Measurements from ENCODE around the gene SKI. TPM values are rescaled to one million over a fixed set of nuclear protein-coding genes. Genes with fewer than 3 reads are reported as not detected.

The SKI gene
- total and polyA plus RNA-seq, 12 donors = 4.8 to 53.6 (median 34.7) TPM

- H3K9me3 ChIP-seq (replicated peaks in 1 of 3) = no peaks in the 10 kb centered on the region
- H3K36me3 ChIP-seq (replicated peaks in 1 of 2) = no peaks in the 10 kb centered on the region
- TF ChIP-seq CTCF (IDR thresholded peaks at IDR 0.05) (no peak), POLR2A (IDR thresholded peaks at IDR 0.05) (no peak)
- no peaks in the 10 kb centered on the region for H3K27me3 ChIP-seq
- WGBS, 4 donors = 81 to 82% (median 81%) methylated on average over 7 to 18 of the region's 18 CpGs
- peak in 1 of 7 donors; percentile 25 for DNase-seq
- no peak overlapping the region for H3K27ac ChIP-seq
- H3K4me1 ChIP-seq (replicated peaks in 1 of 2) = peaks cover 11 to 13% of the 10 kb centered on the region in 2 donors
- intact Hi-C loops (cut with DNase I) = no loop called here
- H3K4me3 ChIP-seq = no peak overlapping the region
These were observed 3.3 kb upstream of the SKI start for GRCh38 chr1:2224631-2225428.

GRCh38 chr1:2226525-2227345 lies 1.4 kb upstream of the SKI start:
- peak in 5 of 7 donors; percentile 37 to 71 (median 45) for DNase-seq
- peak overlapping the region in 2 of 4 donors; percentile 59 to 93 for H3K4me3 ChIP-seq
- WGBS, 4 donors = 4 to 67% (median 20%) methylated on average over 5 to 73 of the region's 73 CpGs
- TF ChIP-seq POLR2A (IDR thresholded peaks at IDR 0.05) (no peak), CTCF (IDR thresholded peaks at IDR 0.05) (no peak)
- H3K36me3 ChIP-seq (replicated peaks in 1 of 2) = no peaks in the 10 kb centered on the region
- H3K4me1 ChIP-seq (replicated peaks in 1 of 2) = peaks cover 29 to 30% of the 10 kb centered on the region in 2 donors
- peak overlapping the region in 4 of 5 donors; percentile 95 to 100 (median 96) for H3K27ac ChIP-seq
- no peaks in the 10 kb centered on the region for H3K9me3 ChIP-seq (replicated peaks in 1 of 3)
- intact Hi-C loops (cut with DNase I) = no loop called here
- H3K27me3 ChIP-seq = no peaks in the 10 kb centered on the region

GRCh38 chr1:2227346-2228156 lies 568 bp upstream of the SKI start:
- Histone ChIP-seq H3K9me3 (replicated peaks in 1 of 3) (no peaks in the 10 kb centered on the region), H3K36me3 (replicated peaks in 1 of 2) (no peaks in the 10 kb centered on the region), H3K27ac (peak overlapping the region in 4 of 5 donors; percentile 95 to 100 (median 96)), H3K4me3 (peak overlapping the region in 2 of 4 donors; percentile 59 to 93), H3K27me3 (no peaks in the 10 kb centered on the region), H3K4me1 (replicated peaks in 1 of 2) (peaks cover 37 to 38% of the 10 kb centered on the region in 2 donors)
- TF ChIP-seq POLR2A (IDR thresholded peaks at IDR 0.05) (peak; percentile 70 to 77), CTCF (IDR thresholded peaks at IDR 0.05) (peak in 2 of 6 experiments; percentile 16 to 44)
- intact Hi-C loops (cut with DNase I) = no loop called here
- DNase-seq = peak; percentile 95 to 97 (median 97)
- 1% methylated on average over 89 to 127 of the region's 129 CpGs; no CpG with 5 or more reads in 2 of the 4 donors for WGBS, 4 donors
